ENCODE results near the gene TAF11.
"Not testable (repeated sequence)": the region's sequence is repeated elsewhere in the genome, so short reads cannot be mapped to it uniquely, and the experiment has no call there.

TAF11 gene

DNA sequence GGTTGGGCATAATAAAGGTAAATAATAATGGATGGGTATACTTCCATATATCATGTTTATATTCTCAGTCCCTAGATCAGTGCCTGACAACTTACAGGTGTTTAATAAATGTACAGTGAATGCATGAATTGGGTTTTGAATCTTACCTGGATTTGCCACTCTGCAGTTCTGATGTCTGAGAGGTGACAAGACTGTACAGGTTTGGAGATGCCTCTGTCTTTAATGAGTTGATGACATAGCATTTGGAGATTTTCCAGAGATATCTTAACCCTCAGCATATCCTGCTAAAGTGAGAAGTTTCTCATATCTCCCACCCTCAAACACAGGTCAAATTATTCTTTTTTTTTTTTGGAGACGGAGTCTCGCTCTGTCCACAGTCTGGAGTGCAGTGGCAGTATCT, 3.5 kb upstream of the TAF11 start:
- H3K4me3 ChIP-seq, result no peak overlapping the region
- H3K9me3 ChIP-seq, result no peaks in the 10 kb centered on the region
- no peak for DNase-seq
- intact Hi-C loops (cut with DNase I; ENCODE audit: low total_unique reads), result no loop called here
- H3K27ac ChIP-seq, result no peak overlapping the region
- H3K36me3 ChIP-seq, result no peaks in the 10 kb centered on the region
- no peaks in the 10 kb centered on the region for H3K27me3 ChIP-seq
- TF ChIP-seq, protein P1, sequence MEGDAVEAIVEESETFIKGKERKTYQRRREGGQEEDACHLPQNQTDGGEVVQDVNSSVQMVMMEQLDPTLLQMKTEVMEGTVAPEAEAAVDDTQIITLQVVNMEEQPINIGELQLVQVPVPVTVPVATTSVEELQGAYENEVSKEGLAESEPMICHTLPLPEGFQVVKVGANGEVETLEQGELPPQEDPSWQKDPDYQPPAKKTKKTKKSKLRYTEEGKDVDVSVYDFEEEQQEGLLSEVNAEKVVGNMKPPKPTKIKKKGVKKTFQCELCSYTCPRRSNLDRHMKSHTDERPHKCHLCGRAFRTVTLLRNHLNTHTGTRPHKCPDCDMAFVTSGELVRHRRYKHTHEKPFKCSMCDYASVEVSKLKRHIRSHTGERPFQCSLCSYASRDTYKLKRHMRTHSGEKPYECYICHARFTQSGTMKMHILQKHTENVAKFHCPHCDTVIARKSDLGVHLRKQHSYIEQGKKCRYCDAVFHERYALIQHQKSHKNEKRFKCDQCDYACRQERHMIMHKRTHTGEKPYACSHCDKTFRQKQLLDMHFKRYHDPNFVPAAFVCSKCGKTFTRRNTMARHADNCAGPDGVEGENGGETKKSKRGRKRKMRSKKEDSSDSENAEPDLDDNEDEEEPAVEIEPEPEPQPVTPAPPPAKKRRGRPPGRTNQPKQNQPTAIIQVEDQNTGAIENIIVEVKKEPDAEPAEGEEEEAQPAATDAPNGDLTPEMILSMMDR (IDR thresholded peaks at IDR 0.05), result no peak
- H3K4me1 ChIP-seq, result peaks cover 0 to 33% (median 14%) of the 10 kb centered on the region in 4 donors

DNA sequence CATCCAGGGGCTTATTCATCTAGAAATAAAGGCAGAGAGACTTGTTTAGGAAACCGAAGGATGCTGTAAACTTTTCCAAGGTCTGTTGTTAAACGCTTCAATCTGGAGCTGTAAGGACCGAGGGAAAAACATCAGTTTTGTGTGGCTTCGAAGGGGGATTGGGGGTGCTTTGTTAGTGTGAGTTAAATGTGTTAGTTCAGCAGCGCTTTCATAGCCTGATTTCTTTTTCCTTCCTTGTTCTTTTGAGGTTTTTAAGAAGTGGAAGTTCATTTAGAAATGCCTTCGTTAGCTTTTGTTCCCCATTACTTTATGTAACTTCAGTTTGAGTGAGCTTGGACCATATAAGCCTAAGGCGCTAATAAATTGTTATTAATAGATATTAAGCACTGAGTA, 2.7 kb upstream of the TAF11 start:
- Histone ChIP-seq H3K4me3 (peak overlapping the region; percentile 75 to 95), H3K36me3 (peaks cover 0 to 5% (median 0%) of the 10 kb centered on the region in 3 donors), H3K27ac (no peak overlapping the region), H3K9me3 (no peaks in the 10 kb centered on the region), H3K4me1 (peaks cover 0 to 38% (median 19%) of the 10 kb centered on the region in 4 donors), H3K27me3 (no peaks in the 10 kb centered on the region)
- DNase-seq, result no peak
- intact Hi-C loops (cut with DNase I; ENCODE audit: low total_unique reads), result no loop called here
- TF ChIP-seq, protein P1 (IDR thresholded peaks at IDR 0.05), result no peak

DNA sequence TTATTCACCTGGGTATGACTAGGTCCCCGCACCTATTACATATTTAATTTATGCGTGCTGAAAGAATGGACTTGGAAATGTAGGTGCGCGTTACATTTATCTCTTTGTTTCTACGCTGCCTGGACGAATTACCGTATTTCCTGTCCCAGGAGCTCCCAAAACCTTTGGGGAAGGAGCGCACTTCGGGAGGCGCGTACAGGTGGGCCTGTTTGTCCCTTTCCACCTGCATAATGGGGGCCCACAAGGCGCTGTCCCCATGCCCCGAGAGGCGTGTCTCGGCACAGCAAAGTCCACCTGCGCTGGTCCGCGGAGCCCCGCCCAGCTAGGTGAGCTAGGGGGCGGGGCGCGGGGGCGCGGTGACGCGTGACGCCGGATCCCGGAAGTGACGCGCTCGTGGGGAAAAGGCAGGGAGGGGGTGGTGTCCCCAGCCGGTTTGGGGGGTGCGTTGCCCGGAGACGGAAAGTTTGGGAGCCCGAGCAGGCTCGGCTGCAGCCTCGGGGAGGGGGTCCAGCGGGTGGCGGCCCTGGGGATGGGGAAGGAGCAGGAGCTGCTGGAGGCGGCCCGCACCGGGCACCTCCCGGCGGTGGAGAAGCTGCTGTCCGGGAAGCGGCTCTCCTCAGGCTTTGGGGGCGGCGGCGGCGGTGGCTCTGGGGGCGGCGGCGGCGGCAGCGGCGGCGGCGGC, 1.2 kb upstream of the TAF11 start, which contains the start of gene ANKS1A:
Gene ANKS1A, plus strand, starts transcription at position 382 of the 682 bp plus-strand sequence. Its CDS starts 148 bp downstream, at position 530.
- Histone ChIP-seq H3K4me3 (peak within 1 kb of the TSS; percentile 75 to 95), H3K36me3 (peaks cover 0 to 5% (median 4%) of the 10 kb centered on the region in 3 donors), H3K4me1 (peaks cover 0 to 38% (median 19%) of the 10 kb centered on the region in 4 donors), H3K9me3 (no peaks in the 10 kb centered on the region), H3K27me3 (no peaks in the 10 kb centered on the region), H3K27ac (peak within 1 kb of the TSS; percentile 87 to 88)
- intact Hi-C loops (cut with DNase I; ENCODE audit: low total_unique reads), result loop anchor here (5.0 kb wide), 2 partner anchors 97 to 132 kb away; partner anchors contain the start of genes BLTP3A and SNRPC
- TF ChIP-seq, protein P1 (IDR thresholded peaks at IDR 0.05), result no peak
- DNase-seq, result peak; percentile 67 to 84

DNA sequence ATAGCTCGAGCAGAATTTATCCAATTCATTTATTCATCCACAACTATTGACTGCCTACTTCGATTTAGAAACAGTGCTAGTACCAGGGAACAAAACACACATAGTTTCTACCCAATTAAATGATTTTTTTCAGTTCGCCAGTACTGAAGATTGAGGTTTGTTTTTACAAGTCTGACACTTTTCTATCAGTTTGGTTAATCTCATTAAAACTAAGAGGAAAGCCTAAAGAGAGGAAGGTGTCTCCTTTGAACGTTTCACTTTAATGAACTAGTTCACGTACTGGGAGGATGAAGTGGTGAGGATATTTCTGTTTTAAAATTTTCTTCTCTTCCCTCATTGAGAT, 643 bp upstream of the TAF11 start:
- TF ChIP-seq, protein P1 (IDR thresholded peaks at IDR 0.05), result no peak
- DNase-seq, result no peak
- intact Hi-C loops (cut with DNase I; ENCODE audit: low total_unique reads), result loop anchor here (5.0 kb wide), 2 partner anchors 96 to 131 kb away; partner anchors contain the start of genes BLTP3A and SNRPC
- peak overlapping the region; percentile 75 to 95 for H3K4me3 ChIP-seq
- H3K4me1 ChIP-seq, result peaks cover 0 to 38% (median 19%) of the 10 kb centered on the region in 4 donors
- peaks cover 0 to 5% (median 4%) of the 10 kb centered on the region in 3 donors for H3K36me3 ChIP-seq
- peak overlapping the region; percentile 87 to 88 for H3K27ac ChIP-seq
- H3K27me3 ChIP-seq, result no peaks in the 10 kb centered on the region
- no peaks in the 10 kb centered on the region for H3K9me3 ChIP-seq

DNA sequence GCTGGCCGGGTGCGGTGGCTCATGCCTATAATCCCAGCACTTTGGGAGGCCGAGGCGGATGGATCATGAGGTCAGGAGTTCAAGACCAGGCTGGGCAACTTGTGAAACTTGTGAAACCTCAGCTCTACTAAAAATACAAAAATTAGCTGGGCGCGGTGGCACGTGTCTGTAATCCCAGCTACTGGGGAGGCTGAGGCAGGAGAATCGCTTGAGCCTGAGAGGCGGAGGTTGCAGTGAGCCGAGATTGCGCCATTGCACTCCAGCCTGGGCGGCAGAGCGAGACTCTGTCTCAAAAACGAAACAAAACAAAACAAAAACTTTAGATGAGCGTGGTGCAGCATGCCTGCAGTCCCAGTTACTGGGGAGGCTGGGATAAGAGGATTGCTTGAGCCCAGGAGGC, 2.0 kb downstream of the TAF11 start:
- Histone ChIP-seq H3K36me3 (peaks cover 0 to 24% (median 4%) of the 10 kb centered on the region in 3 donors), H3K4me1 (peaks cover 0 to 27% (median 17%) of the 10 kb centered on the region in 4 donors)
- not testable (repeated sequence) for H3K27ac ChIP-seq, H3K4me3 ChIP-seq, H3K27me3 ChIP-seq, H3K9me3 ChIP-seq, DNase-seq
- intact Hi-C loops (cut with DNase I; ENCODE audit: low total_unique reads), result loop anchor here (5.0 kb wide), 2 partner anchors 94 to 129 kb away; partner anchors contain the start of genes BLTP3A and SNRPC

DNA sequence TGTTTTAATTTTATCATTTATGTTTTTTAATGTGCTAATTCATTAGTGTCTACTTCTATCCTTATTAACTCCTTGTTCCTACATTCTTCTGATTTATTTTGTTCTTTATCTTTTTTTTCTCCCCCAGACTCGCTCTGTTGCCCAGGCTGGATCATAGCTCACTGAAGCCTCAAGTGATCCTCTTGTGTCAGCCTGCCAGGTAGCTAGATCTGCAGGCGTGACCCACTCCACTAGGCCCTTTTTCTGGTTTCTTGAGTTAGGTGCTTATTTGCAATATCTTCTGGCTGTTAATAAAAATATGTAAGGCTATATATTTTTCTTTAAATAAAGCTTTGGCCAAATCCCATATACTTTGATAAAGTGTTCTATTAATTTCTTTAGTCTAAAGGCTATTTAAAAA, 2.8 kb downstream of the TAF11 start:
- intact Hi-C loops (cut with DNase I; ENCODE audit: low total_unique reads), result loop anchor here (5.0 kb wide), 2 partner anchors 93 to 128 kb away; partner anchors contain the start of genes BLTP3A and SNRPC

DNA sequence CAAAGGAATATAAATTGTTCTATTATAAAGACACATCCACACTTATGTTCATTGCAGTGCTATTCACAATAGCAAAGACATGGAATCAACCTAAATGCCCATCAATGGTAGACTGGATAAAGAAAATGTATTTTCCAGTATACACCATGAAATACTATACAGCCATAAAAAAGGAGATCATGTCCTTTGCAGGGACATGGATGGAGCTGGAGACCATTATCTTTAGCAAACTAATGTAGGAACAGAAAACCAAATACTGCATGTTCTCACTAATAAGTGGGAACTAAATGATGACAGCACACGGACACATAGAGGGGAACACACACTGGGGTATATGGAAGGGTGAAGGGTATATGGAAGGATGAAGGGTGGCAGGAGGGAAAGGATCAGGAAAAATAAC, 3.8 kb downstream of the TAF11 start:
- peaks cover 0 to 16% (median 12%) of the 10 kb centered on the region in 4 donors for H3K4me1 ChIP-seq
- intact Hi-C loops (cut with DNase I; ENCODE audit: low total_unique reads), result not testable (repeated sequence)

More for the DNA sequence above, 2.8 kb downstream of the TAF11 start:
- Histone ChIP-seq H3K4me1 (peaks cover 0 to 18% (median 13%) of the 10 kb centered on the region in 4 donors), H3K9me3 (no peaks in the 10 kb centered on the region), H3K4me3 (no peak overlapping the region), H3K27ac (no peak overlapping the region), H3K27me3 (no peaks in the 10 kb centered on the region), H3K36me3 (peaks cover 3 to 32% (median 9%) of the 10 kb centered on the region in 3 donors)
- TF ChIP-seq, protein P1 (IDR thresholded peaks at IDR 0.05), result no peak
- no peak for DNase-seq

More for the DNA sequence above, 3.8 kb downstream of the TAF11 start:
- H3K9me3 ChIP-seq, H3K4me3 ChIP-seq, DNase-seq, H3K27me3 ChIP-seq, H3K27ac ChIP-seq: not testable (repeated sequence)
- peaks cover 11 to 41% (median 16%) of the 10 kb centered on the region in 3 donors for H3K36me3 ChIP-seq

All from tibial artery (tissue), 4 donors.